HG03159 (cell line): ENCODE data around the gene SCG5.

Experiments used
- ATAC-seq: cut with Tn5 transposase; IDR thresholded peaks from one replicate; pipeline ENCODE4 v1.9.1; 2021; ENCODE audit warnings: mild to moderate bottlenecking, moderate library complexity; ENCODE audit not compliant: unreplicated experiment

SCG5 gene

DNA sequence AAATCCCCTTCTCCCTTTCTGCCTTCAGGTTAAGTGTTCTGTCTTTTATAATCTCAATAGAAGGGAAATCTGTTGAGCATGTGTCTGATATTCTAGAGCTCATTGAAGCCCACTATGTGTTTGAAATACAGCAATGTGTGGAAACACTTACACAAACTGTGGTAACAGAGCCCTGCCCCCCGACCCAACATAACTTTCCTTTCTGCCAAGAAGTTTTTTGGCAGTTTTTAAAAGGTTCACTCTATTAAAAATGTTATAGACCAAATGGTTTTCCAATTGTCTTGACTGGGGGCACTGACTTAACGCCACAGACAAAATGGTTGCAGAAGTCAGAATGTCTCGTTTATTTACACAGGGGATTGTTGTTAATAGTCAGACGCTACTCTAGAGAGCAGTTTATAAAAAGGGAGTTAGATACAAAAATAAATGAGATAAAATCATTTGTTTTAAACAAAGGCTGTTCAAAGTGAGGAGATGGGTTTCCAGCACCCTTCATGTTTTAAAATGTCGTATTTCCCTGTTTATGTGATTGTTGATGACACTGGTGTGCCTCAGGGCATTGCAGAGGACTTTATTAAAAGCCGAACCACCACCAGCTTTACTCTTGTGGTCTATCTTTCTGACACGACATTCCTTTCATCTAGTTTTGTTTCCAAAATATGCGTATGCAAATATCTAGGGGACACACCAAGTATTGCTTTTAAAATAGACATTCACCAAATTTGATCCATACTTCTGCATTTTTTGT lies 49.6 kb downstream of the SCG5 start:
- no peak for ATAC-seq

- no peak for ATAC-seq
Observed at GRCh38 chr15:32691689-32692038, 50.2 kb downstream of the SCG5 start.

- ATAC-seq = no peak
Observed at GRCh38 chr15:32692286-32692685, 50.8 kb downstream of the SCG5 start.

DNA sequence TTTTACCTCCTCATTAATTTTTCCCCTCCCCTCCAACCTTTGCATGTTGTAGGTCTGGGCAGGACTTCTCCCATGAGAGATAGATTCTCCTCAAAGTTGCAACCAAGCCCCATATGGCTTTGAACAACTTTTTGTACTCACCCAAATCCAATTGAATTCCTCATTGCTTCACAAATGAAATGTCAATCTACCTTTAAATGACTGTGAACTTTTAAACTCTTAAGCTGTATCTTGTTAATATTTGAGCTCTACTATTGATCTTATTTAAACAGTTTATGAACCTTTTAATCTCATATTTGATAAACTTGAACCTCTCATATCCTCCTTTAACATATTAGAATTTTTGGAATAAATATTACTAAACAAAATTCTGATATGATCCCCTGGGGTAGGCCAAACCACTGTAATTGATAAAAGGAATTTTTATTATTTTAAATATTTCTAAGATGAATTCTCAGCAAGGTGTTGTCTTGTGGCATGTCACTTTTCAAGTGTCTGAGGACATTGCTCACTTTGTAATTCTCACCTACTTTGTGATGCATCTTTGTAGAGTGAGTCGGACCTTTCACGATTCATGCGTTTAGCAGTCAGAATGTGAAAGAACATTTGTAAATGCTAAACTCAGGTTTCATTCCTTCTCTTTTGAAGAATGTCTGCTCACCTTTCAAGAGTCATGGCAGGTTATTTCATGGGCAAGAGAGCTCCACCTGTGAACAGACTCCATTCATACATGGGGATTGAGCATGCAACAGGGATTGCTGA lies 52.9 kb downstream of the SCG5 start:
- no peak for ATAC-seq

- no peak for ATAC-seq
Observed at GRCh38 chr15:32698773-32699390, 57.4 kb downstream of the SCG5 start.

DNA sequence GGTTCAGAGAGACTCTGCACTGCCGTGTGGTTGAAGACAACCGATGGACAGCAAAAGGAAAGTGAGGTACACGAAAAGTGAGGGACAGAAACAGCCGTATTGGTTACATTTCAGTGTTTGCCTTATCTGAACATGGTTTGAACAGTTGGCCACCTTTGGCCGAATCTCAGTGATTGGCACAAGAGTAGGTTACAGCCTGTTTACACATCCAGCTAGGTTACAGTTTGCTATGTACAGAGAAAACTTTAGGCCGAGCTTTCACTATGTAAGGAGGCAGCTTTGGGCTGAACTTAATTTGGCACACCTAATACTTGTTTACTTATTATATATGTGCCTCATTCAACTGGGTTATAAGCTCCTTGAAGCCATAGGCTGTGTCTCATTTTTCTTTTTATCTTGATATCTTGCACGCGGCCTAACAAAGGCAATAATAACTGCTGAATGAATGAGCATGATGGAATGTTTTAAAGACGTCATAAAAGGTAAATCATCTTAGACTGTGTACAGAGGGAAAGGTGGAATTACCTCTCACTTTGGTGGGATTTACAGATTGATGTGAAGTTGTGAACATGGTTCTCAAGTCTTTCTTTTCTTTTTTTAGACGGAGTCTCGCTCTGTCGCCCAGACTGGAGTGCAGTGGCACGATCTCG lies 59.1 kb downstream of the SCG5 start:
- ATAC-seq = no peak

- no peak for ATAC-seq
Observed at GRCh38 chr15:32701863-32702262, 60.4 kb downstream of the SCG5 start.

DNA sequence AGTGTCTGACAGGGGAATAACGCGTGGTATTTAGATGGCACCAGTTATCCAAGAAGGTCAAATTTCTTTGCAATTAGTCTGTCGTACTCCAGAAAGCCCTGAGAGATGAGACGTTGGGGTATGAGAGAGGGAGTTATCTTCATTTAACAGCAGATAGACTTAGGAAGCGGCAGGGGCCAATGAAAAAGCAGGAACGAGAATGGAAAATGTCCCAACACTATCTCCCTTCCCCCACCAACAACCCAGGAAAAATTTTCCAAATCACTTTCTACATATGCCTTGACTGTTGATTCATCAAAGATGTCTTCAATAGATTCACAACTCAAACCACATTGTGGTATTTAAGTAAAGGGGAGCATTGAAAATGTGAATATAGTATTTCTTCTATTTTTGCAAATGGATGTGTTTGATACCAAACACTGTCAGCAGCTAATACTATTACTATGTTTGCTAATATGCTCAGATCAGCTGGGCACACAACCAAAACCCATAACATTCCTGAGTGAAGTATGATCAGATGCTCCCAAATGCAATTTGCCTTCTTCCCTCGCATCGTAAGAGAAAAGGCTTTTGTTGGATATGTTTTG lies 63.0 kb downstream of the SCG5 start:
- no peak for ATAC-seq

GRCh38 chr15:32705446-32705845 lies 63.9 kb downstream of the SCG5 start:
- ATAC-seq = no peak

GRCh38 chr15:32706704-32707103 lies 65.2 kb downstream of the SCG5 start:
- ATAC-seq = no peak

GRCh38 chr15:32707436-32707835 lies 65.9 kb downstream of the SCG5 start:
- no peak for ATAC-seq

- no peak for ATAC-seq
Observed at GRCh38 chr15:32709295-32710033, 68.0 kb downstream of the SCG5 start.

- ATAC-seq = peak; percentile 73
Observed at GRCh38 chr15:32715276-32715675, 73.8 kb downstream of the SCG5 start.

GRCh38 chr15:32716216-32716914 lies 74.9 kb downstream of the SCG5 start:
- ATAC-seq = no peak

- no peak for ATAC-seq
Observed at GRCh38 chr15:32716915-32717425, 75.5 kb downstream of the SCG5 start.

- no peak for ATAC-seq
Observed at GRCh38 chr15:32717426-32718226, 76.1 kb downstream of the SCG5 start, which contains the start of gene GREM1. Gene GREM1 (plus strand): TSS chr15:32718004. CDS start chr15:32730691, 12,687 bp downstream.

DNA sequence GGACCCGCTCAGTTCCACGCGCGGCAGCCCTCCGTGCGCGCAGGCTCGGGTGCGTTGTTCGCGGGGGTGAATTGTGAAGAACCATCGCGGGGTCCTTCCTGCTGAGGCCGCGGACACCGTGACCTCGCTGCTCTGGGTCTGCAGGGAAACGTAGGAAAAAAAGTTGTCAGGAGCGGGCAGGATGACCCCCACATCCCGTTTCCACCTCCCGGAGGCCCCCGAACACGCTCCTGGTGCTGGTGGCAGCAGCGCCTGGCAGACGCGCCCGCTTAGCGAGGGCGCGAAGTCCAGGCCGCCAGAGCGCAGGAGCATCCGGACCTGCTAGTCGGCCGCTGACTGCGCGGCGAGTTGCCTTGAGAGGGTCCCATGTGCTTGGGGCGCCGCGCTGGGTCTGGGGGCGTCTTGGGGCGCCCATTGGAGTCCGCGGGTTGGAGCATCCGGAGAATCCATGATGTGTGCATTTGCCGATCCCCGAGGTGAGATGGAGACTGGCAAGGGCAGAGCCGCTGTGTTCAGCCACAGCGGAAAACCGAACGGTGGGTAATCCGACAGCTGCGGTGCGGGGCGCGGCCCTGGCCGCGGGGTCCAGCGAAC lies 76.8 kb downstream of the SCG5 start:
- ATAC-seq = no peak
